Esophagus muscularis mucosa (tissue), 4 donors: ENCODE measurements around the gene COQ9. TPM values are rescaled to one million over a fixed set of nuclear protein-coding genes. Genes with fewer than 3 reads are reported as not detected.
A peak's percentile ranks its signal among the peaks of the same experiment; 100 is the strongest.

Experiments used
- DNase-seq: peaks from one replicate; pipeline ENCODE4 v3.0.0-alpha.2; 2017; ENCODE audit errors: extremely low spot score
- H3K27ac ChIP-seq, 4 donors: fragments of 200-600 bp; sonication (generic); replicated peaks in 1 of 4; 1 replicate in 3 of 4; 2 replicates in 1 of 4; pipeline ENCODE4 v1.5.1; 2016 to 2019; ENCODE audit warnings: mild to moderate bottlenecking in 1 of 4
- H3K27me3 ChIP-seq, 4 donors: fragments of 200-600 bp; sonication (generic); one replicate each; pipeline versions ENCODE4 v1.5.1 to v1.6.0; 2016 to 2019
- H3K36me3 ChIP-seq, 4 donors: fragments of 200-600 bp; sonication (generic); one replicate each; pipeline ENCODE4 v1.5.1; 2016 to 2019
- H3K4me1 ChIP-seq, 4 donors: fragments of 200-600 bp; sonication (generic); one replicate each; pipeline ENCODE4 v1.5.1; 2016 to 2019
- H3K4me3 ChIP-seq, 4 donors: fragments of 200-600 bp; sonication (generic); 1 replicate in 2 of 4; 2 replicates in 2 of 4; pipeline ENCODE4 v1.5.1; 2016 to 2019; ENCODE audit warnings: mild to moderate bottlenecking in 4 of 4, moderate library complexity in 1 of 4
- H3K9me3 ChIP-seq, 4 donors: fragments of 200-600 bp; sonication (generic); 1 replicate in 3 of 4; 2 replicates in 1 of 4; pipeline ENCODE4 v1.5.1; 2016 to 2019
- CTCF ChIP-seq, 3 experiments: fragments of 200-600 bp in 2 of 3; fragments of 450-650 bp in 1 of 3; sonication (generic) in 2 of 3; IDR thresholded peaks; one replicate each; pipeline ENCODE4 v1.5.1; 2017 to 2019; ENCODE audit warnings: antibody characterized with exemption in 3 of 3, mild to moderate bottlenecking in 2 of 3, moderate library complexity in 1 of 3
- EP300 ChIP-seq: sonication (generic); formaldehyde crosslinking; IDR thresholded peaks from one replicate; pipeline ENCODE4 v1.6.1; 2017; ENCODE audit warnings: antibody characterized with exemption
- POLR2A ChIP-seq: fragments of 450-650 bp; IDR thresholded peaks from one replicate; pipeline ENCODE4 v1.6.1; 2017; ENCODE audit warnings: antibody characterized with exemption, moderate library complexity, mild to moderate bottlenecking, low read depth
- POLR2AphosphoS5 ChIP-seq, 2 donors: sonication (generic); formaldehyde crosslinking; IDR thresholded peaks; one replicate each; pipeline ENCODE4 v1.6.1; 2017; ENCODE audit warnings: antibody characterized with exemption in 2 of 2
- WGBS: methylation state at CpG from one replicate; pipeline ENCODE4 v1.1.5; 2018; 5-methylcytosine and 5-hydroxymethylcytosine counted together
- intact Hi-C: fragments of 100-400 bp; cut with DNase I; formaldehyde crosslinking; loops from one replicate; pipeline ENCODE4 v1.15.1; 2023
- total RNA-seq, 4 donors: library from RNA; depleted of rRNA; stranded (reverse); fragments of >200 nt; gene quantifications; one replicate each; pipeline versions ENCODE4 v1.1.0 to v1.2.1, GENCODE V29; 2016

Gene COQ9
- total RNA-seq, 4 donors from 2014 or later: 77.2 to 115 (median 93.3) TPM

- H3K36me3 ChIP-seq: peaks cover 64 to 100% (median 93%) of the 10 kb centered on the region in 4 donors
- intact Hi-C loops: no loop called here
- H3K27me3 ChIP-seq: no peaks in the 10 kb centered on the region
- no peak overlapping the region for H3K4me3 ChIP-seq
- 78% methylated on average over 6 of the region's 9 CpGs for WGBS
- peak overlapping the region in 1 of 4 donors; percentile 1 for H3K27ac ChIP-seq
- H3K9me3 ChIP-seq: no peaks in the 10 kb centered on the region
- TF ChIP-seq POLR2A (no peak), CTCF (IDR thresholded peaks at IDR 0.05) (no peak), POLR2AphosphoS5 (IDR thresholded peaks at IDR 0.05) (no peak), EP300 (no peak)
- H3K4me1 ChIP-seq: peaks cover 15 to 22% (median 21%) of the 10 kb centered on the region in 4 donors
- no peak for DNase-seq
Measured at GRCh38 chr16:57469917-57470470, 22.7 kb downstream of the COQ9 start.

- WGBS: no CpG with 5 or more reads among the region's 6 CpGs
- intact Hi-C loops: no loop called here
- no peak for DNase-seq
- TF ChIP-seq CTCF (IDR thresholded peaks at IDR 0.05) (no peak), EP300 (no peak), POLR2A (no peak), POLR2AphosphoS5 (IDR thresholded peaks at IDR 0.05) (no peak)
- no peaks in the 10 kb centered on the region for H3K9me3 ChIP-seq
- H3K4me1 ChIP-seq: peaks cover 14 to 19% (median 17%) of the 10 kb centered on the region in 4 donors
- H3K36me3 ChIP-seq: peaks cover 62 to 96% (median 89%) of the 10 kb centered on the region in 4 donors
- H3K27me3 ChIP-seq: no peaks in the 10 kb centered on the region
- peak overlapping the region in 1 of 4 donors; percentile 1 for H3K27ac ChIP-seq
- H3K4me3 ChIP-seq: no peak overlapping the region
Measured at GRCh38 chr16:57470711-57471110, 23.4 kb downstream of the COQ9 start.

GRCh38 chr16:57471209-57471608, 23.9 kb downstream of the COQ9 start:
- Histone ChIP-seq H3K27me3 (no peaks in the 10 kb centered on the region), H3K36me3 (peaks cover 57 to 91% (median 84%) of the 10 kb centered on the region in 4 donors), H3K4me3 (no peak overlapping the region), H3K4me1 (peaks cover 19 to 24% (median 22%) of the 10 kb centered on the region in 4 donors), H3K9me3 (no peaks in the 10 kb centered on the region), H3K27ac (no peak overlapping the region)
- intact Hi-C loops: no loop called here
- DNase-seq: no peak
- TF ChIP-seq EP300 (no peak), POLR2AphosphoS5 (IDR thresholded peaks at IDR 0.05) (no peak), POLR2A (no peak), CTCF (IDR thresholded peaks at IDR 0.05) (no peak)
- 100% methylated on average over 1 of the region's 1 CpG for WGBS

- H3K4me1 ChIP-seq: peaks cover 22 to 33% (median 30%) of the 10 kb centered on the region in 4 donors
- intact Hi-C loops: no loop called here
- H3K27me3 ChIP-seq: no peaks in the 10 kb centered on the region
- 59% methylated on average over 9 of the region's 10 CpGs for WGBS
- no peak overlapping the region for H3K4me3 ChIP-seq
- no peak for DNase-seq
- TF ChIP-seq POLR2AphosphoS5 (IDR thresholded peaks at IDR 0.05): no peak
- TF ChIP-seq CTCF (IDR thresholded peaks at IDR 0.05): no peak
- TF ChIP-seq EP300: no peak
- TF ChIP-seq POLR2A: no peak
- H3K36me3 ChIP-seq: peaks cover 49 to 82% (median 76%) of the 10 kb centered on the region in 4 donors
- H3K27ac ChIP-seq: no peak overlapping the region
- no peaks in the 10 kb centered on the region for H3K9me3 ChIP-seq
Measured at GRCh38 chr16:57471852-57472664, 24.8 kb downstream of the COQ9 start.
